Upper lobe of right lung (tissue), 1 donor: ENCODE results near the gene NACAD. TPM values are rescaled to one million over a fixed set of nuclear protein-coding genes. Genes with fewer than 3 reads are reported as not detected.

Experiments used
- ATAC-seq: fragments of 200-7000 bp; cut with Tn5 transposase; one replicate; pipeline ENCODE4 v1.9.1; 2020; ENCODE audit warnings: mild to moderate bottlenecking, moderate library complexity
- DNase-seq: peaks from one replicate; pipeline ENCODE4 v3.0.0-alpha.2; 2020
- H3K27ac ChIP-seq: fragments of 200-600 bp; one replicate; pipeline ENCODE4 v1.8.0; 2022
- H3K27me3 ChIP-seq: fragments of 200-600 bp; one replicate; pipeline ENCODE4 v1.8.0; 2022; ENCODE audit warnings: mild to moderate bottlenecking
- H3K36me3 ChIP-seq: fragments of 200-600 bp; one replicate; pipeline ENCODE4 v1.8.0; 2022
- H3K4me1 ChIP-seq: fragments of 200-600 bp; one replicate; pipeline ENCODE4 v1.8.0; 2022
- H3K4me3 ChIP-seq: fragments of 200-600 bp; one replicate; pipeline ENCODE4 v1.8.0; 2022; ENCODE audit warnings: mild to moderate bottlenecking
- H3K9me3 ChIP-seq: fragments of 200-600 bp; one replicate; pipeline ENCODE4 v1.8.0; 2022
- CTCF ChIP-seq: fragments of 200-600 bp; IDR thresholded peaks from one replicate; pipeline ENCODE4 v1.8.0; 2022; ENCODE audit warnings: antibody characterized with exemption
- intact Hi-C: fragments of 100-400 bp; cut with DNase I; formaldehyde crosslinking; loops from one replicate; pipeline ENCODE4 v1.11.0; 2022
- total RNA-seq: library from RNA; stranded (reverse); fragmentation: NEBNext Ultra II Directional; extraction: Animal tissue kit (Norgen Biotek cat#: 25700); gene quantifications from one replicate; pipeline ENCODE4 v1.2.1, GENCODE V29; 2021
- donor health status: DM: no; HTN: yes; CAD: no; lungs with severe emphysema.

Gene NACAD
- total RNA-seq, 1 donor from 2014 or later = 2.3 TPM

GRCh38 chr7:45084336-45084735 is 4.4 kb downstream of the NACAD start:
- Histone ChIP-seq H3K27ac (no peak overlapping the region), H3K4me3 (no peak overlapping the region), H3K9me3 (no peaks in the 10 kb centered on the region), H3K36me3 (no peaks in the 10 kb centered on the region), H3K27me3 (no peaks in the 10 kb centered on the region), H3K4me1 (no peaks in the 10 kb centered on the region)
- TF ChIP-seq CTCF = no peak
- intact Hi-C loops = no loop called here
- ATAC-seq (no peak), DNase-seq (no peak)

GRCh38 chr7:45082831-45083331 is 5.9 kb downstream of the NACAD start:
- ATAC-seq (no peak), DNase-seq (peak; percentile 58)
- Histone ChIP-seq H3K27me3 (no peaks in the 10 kb centered on the region), H3K9me3 (no peaks in the 10 kb centered on the region), H3K36me3 (no peaks in the 10 kb centered on the region), H3K4me3 (no peak overlapping the region), H3K27ac (no peak overlapping the region), H3K4me1 (no peaks in the 10 kb centered on the region)
- no peak for TF ChIP-seq CTCF
- intact Hi-C loops = no loop called here

GRCh38 chr7:45082031-45082830 is 6.5 kb downstream of the NACAD start:
- no peak for ATAC-seq
- DNase-seq = peak; percentile 58

GRCh38 chr7:45081670-45081974 is 7.1 kb downstream of the NACAD start:
- Histone ChIP-seq H3K4me3 (no peak overlapping the region), H3K4me1 (no peaks in the 10 kb centered on the region), H3K27ac (no peak overlapping the region), H3K36me3 (peaks cover 6% of the 10 kb centered on the region), H3K27me3 (no peaks in the 10 kb centered on the region), H3K9me3 (no peaks in the 10 kb centered on the region)
- DNase-seq (no peak), ATAC-seq (no peak)
- intact Hi-C loops = no loop called here
- TF ChIP-seq CTCF = no peak

More at GRCh38 chr7:45082031-45082830, 6.5 kb downstream of the NACAD start:
- no peaks in the 10 kb centered on the region for H3K9me3 ChIP-seq
- intact Hi-C loops = no loop called here
- H3K27me3 ChIP-seq = no peaks in the 10 kb centered on the region
- no peak for TF ChIP-seq CTCF
- H3K4me3 ChIP-seq = no peak overlapping the region
- H3K27ac ChIP-seq = no peak overlapping the region
- peaks cover under 1% of the 10 kb centered on the region for H3K36me3 ChIP-seq
- no peaks in the 10 kb centered on the region for H3K4me1 ChIP-seq

- ATAC-seq (no peak), DNase-seq (no peak)
- no peak overlapping the region for H3K27ac ChIP-seq
- no peaks in the 10 kb centered on the region for H3K9me3 ChIP-seq
- intact Hi-C loops = no loop called here
- no peak overlapping the region for H3K4me3 ChIP-seq
- H3K4me1 ChIP-seq = no peaks in the 10 kb centered on the region
- TF ChIP-seq CTCF = no peak
- H3K27me3 ChIP-seq = no peaks in the 10 kb centered on the region
- H3K36me3 ChIP-seq = peaks cover 11% of the 10 kb centered on the region
These were observed 7.7 kb downstream of the NACAD start for GRCh38 chr7:45080958-45081669.
